HepG2 (cell line): ENCODE measurements around the gene CAPRIN1.

ENCODE experiments used
- AGO1 ChIP-seq: fragments of 200-400 bp; formaldehyde crosslinking; IDR thresholded peaks from 2 replicates; pipeline ENCODE4 v1.6.1; 2017; ENCODE audit warnings: mild to moderate bottlenecking, low read depth, low read length, moderate library complexity; ENCODE audit not compliant: poor library complexity, severe bottlenecking
- CENPX ChIP-seq: sonication (generic); formaldehyde crosslinking; IDR thresholded peaks from 2 replicates; pipeline ENCODE4 v1.9.0; 2021; ENCODE audit warnings: mild to moderate bottlenecking, missing genetic modification reagents, moderate library complexity
- CTCF ChIP-seq: sonication (generic); formaldehyde crosslinking; IDR thresholded peaks from 2 replicates; pipeline ENCODE4 v1.5.0; 2020; ENCODE audit warnings: mild to moderate bottlenecking, missing genetic modification reagents, moderate library complexity
- HINFP ChIP-seq: sonication (generic); formaldehyde crosslinking; IDR thresholded peaks from 2 replicates; pipeline ENCODE4 v1.4.0; 2020; ENCODE audit warnings: low read depth, mild to moderate bottlenecking, missing genetic modification reagents
- HIVEP1 ChIP-seq: sonication (generic); formaldehyde crosslinking; IDR thresholded peaks from 2 replicates; pipeline ENCODE4 v1.4.0; 2020; ENCODE audit warnings: mild to moderate bottlenecking, missing genetic modification reagents
- KLF9 ChIP-seq: IDR thresholded peaks from 2 replicates; pipeline ENCODE4 v1.6.1; 2016; ENCODE audit warnings: low read depth
- POLR2A ChIP-seq, 2 experiments: IDR thresholded peaks; 2 replicates each; pipeline ENCODE4 v1.6.1; 2011; ENCODE audit warnings: low read depth in 2 of 2, low read length in 2 of 2, mild to moderate bottlenecking in 1 of 2, moderate library complexity in 1 of 2; ENCODE audit not compliant: insufficient read depth in 1 of 2
- SIX1 ChIP-seq: sonication (generic); formaldehyde crosslinking; IDR thresholded peaks from 2 replicates; pipeline ENCODE4 v1.4.0; 2020; ENCODE audit warnings: missing genetic modification reagents, borderline replicate concordance
- SP140L ChIP-seq: sonication (generic); formaldehyde crosslinking; IDR thresholded peaks from 2 replicates; pipeline ENCODE4 v1.4.0; 2020; ENCODE audit warnings: missing genetic modification reagents, borderline replicate concordance
- YY1 ChIP-seq: IDR thresholded peaks from 2 replicates; pipeline ENCODE4 v1.6.1; 2011; ENCODE audit warnings: low read length, low read depth, moderate library complexity, mild to moderate bottlenecking; ENCODE audit not compliant: insufficient read depth, insufficient replicate concordance
- ZBTB8A ChIP-seq: sonication (generic); formaldehyde crosslinking; IDR thresholded peaks from 2 replicates; pipeline ENCODE4 v1.4.0; 2020; ENCODE audit warnings: mild to moderate bottlenecking, low read depth, missing genetic modification reagents, borderline replicate concordance
- ZFP41 ChIP-seq: sonication (generic); formaldehyde crosslinking; IDR thresholded peaks from 2 replicates; pipeline ENCODE4 v1.4.0; 2020; ENCODE audit warnings: mild to moderate bottlenecking, missing genetic modification reagents, borderline replicate concordance
- ZIK1 ChIP-seq: sonication (generic); formaldehyde crosslinking; IDR thresholded peaks from 2 replicates; pipeline ENCODE4 v1.5.0; 2020; ENCODE audit warnings: mild to moderate bottlenecking, low read depth, missing genetic modification reagents, borderline replicate concordance

GRCh38 chr11:34074391-34074790 is 22.9 kb downstream of the CAPRIN1 start:
- TF ChIP-seq SIX1: no peak
- no peak for TF ChIP-seq ZBTB8A (CRISPR knock-in tag)
- TF ChIP-seq YY1: no peak
- no peak for TF ChIP-seq HINFP (CRISPR knock-in tag)
- TF ChIP-seq SP140L (CRISPR knock-in tag): no peak
- no peak for TF ChIP-seq KLF9 (CRISPR knock-in tag)
- TF ChIP-seq AGO1: no peak
- TF ChIP-seq CTCF (CRISPR knock-in tag): no peak
- TF ChIP-seq CENPX: no peak
- TF ChIP-seq POLR2A (IDR thresholded peaks at IDR 0.05; ENCODE audit: insufficient read depth in 1 of 2, low read depth in 2 of 2, low read length in 2 of 2): no peak
- TF ChIP-seq HIVEP1: no peak
- no peak for TF ChIP-seq ZFP41 (CRISPR knock-in tag)
- no peak for TF ChIP-seq ZIK1 (CRISPR knock-in tag)
